ENCODE measurements around the gene SHANK1.

GRCh38 chr19:50661023-50661422 lies 58.6 kb downstream of the SHANK1 start:
- TF ChIP-seq, protein P1, sequence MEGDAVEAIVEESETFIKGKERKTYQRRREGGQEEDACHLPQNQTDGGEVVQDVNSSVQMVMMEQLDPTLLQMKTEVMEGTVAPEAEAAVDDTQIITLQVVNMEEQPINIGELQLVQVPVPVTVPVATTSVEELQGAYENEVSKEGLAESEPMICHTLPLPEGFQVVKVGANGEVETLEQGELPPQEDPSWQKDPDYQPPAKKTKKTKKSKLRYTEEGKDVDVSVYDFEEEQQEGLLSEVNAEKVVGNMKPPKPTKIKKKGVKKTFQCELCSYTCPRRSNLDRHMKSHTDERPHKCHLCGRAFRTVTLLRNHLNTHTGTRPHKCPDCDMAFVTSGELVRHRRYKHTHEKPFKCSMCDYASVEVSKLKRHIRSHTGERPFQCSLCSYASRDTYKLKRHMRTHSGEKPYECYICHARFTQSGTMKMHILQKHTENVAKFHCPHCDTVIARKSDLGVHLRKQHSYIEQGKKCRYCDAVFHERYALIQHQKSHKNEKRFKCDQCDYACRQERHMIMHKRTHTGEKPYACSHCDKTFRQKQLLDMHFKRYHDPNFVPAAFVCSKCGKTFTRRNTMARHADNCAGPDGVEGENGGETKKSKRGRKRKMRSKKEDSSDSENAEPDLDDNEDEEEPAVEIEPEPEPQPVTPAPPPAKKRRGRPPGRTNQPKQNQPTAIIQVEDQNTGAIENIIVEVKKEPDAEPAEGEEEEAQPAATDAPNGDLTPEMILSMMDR (conservative IDR thresholded peaks at IDR 0.05; ENCODE audit: low read depth, low read length): no peak
- TF ChIP-seq EZH2phosphoT487 (IDR thresholded peaks at IDR 0.05; ENCODE audit: borderline replicate concordance, low read length) (no peak), EZH2 (IDR thresholded peaks at IDR 0.05; ENCODE audit: low read length, unreplicated experiment) (no peak)
